Right atrium auricular region (tissue), 2 donors: Measurements from ENCODE around the gene CC2D2A. TPM values are rescaled to one million over a fixed set of nuclear protein-coding genes. Genes with fewer than 3 reads are reported as not detected.

Source experiments
- DNase-seq: peaks from one replicate; pipeline ENCODE4 v3.0.0-alpha.2; 2019; ENCODE audit warnings: low spot score
- H3K27ac ChIP-seq, 2 donors: fragments of 200-600 bp; sonication (generic); 1 replicate in 1 of 2; 2 replicates in 1 of 2; pipeline ENCODE4 v1.5.1; 2016 to 2019
- H3K27me3 ChIP-seq, 2 donors: fragments of 200-600 bp; sonication (generic); one replicate each; pipeline versions ENCODE4 v1.5.1 to v1.6.0; 2017 to 2019
- H3K36me3 ChIP-seq: fragments of 200-600 bp; sonication (generic); one replicate; pipeline ENCODE4 v1.5.1; 2016
- H3K4me1 ChIP-seq, 2 donors: fragments of 200-600 bp; sonication (generic); one replicate each; pipeline versions ENCODE4 v1.5.1 to v1.6.0; 2017 to 2019
- H3K4me3 ChIP-seq, 2 donors: fragments of 200-600 bp; sonication (generic); 1 replicate in 1 of 2; 2 replicates in 1 of 2; pipeline ENCODE4 v1.5.1; 2017 to 2019; ENCODE audit warnings: mild to moderate bottlenecking in 1 of 2, moderate library complexity in 1 of 2
- H3K9me3 ChIP-seq, 2 donors: fragments of 200-600 bp; sonication (generic); one replicate each; pipeline ENCODE4 v1.5.1; 2019
- total RNA-seq, 2 donors: library from RNA; depleted of rRNA; stranded (reverse); fragments of >200 nt; gene quantifications; one replicate each; pipeline ENCODE4 v1.1.0, GENCODE V29; 2016
- TF ChIP-seq, protein P1 (sequence below), 2 donors: fragments of 200-600 bp; sonication (generic); IDR thresholded peaks; one replicate each; pipeline ENCODE4 v1.5.1; 2019; ENCODE audit warnings: antibody characterized with exemption in 2 of 2

CC2D2A gene
- total RNA-seq, 2 donors from 2014 or later: 6.1 to 8.0 TPM

DNA sequence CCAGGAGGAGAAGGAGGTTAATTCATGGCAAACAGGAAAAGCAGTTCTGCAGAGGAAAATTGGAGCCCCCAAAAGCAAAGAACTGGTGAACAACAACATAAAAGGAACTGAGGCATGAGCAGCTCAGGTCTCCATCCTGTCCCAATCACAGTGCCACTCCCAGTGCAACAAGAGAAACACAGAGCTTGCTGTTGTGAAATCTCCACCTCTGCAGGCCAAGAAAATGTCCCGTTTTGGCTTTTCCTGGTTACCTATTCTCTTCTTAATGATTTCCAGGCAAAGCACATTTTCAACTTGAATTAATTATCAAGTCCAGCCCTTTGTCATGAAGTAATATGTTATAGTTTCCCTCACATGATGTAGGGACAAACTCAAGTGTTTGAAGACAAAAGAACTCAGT, 41.1 kb upstream of the CC2D2A start:
- Histone ChIP-seq H3K9me3 (no peaks in the 10 kb centered on the region), H3K4me1 (peaks cover 0 to 6% of the 10 kb centered on the region in 2 donors), H3K27me3 (no peaks in the 10 kb centered on the region), H3K36me3 (no peaks in the 10 kb centered on the region), H3K27ac (peak overlapping the region in 1 of 2 donors; percentile 59), H3K4me3 (peak overlapping the region in 1 of 2 donors; percentile 5)
- TF ChIP-seq, protein P1, sequence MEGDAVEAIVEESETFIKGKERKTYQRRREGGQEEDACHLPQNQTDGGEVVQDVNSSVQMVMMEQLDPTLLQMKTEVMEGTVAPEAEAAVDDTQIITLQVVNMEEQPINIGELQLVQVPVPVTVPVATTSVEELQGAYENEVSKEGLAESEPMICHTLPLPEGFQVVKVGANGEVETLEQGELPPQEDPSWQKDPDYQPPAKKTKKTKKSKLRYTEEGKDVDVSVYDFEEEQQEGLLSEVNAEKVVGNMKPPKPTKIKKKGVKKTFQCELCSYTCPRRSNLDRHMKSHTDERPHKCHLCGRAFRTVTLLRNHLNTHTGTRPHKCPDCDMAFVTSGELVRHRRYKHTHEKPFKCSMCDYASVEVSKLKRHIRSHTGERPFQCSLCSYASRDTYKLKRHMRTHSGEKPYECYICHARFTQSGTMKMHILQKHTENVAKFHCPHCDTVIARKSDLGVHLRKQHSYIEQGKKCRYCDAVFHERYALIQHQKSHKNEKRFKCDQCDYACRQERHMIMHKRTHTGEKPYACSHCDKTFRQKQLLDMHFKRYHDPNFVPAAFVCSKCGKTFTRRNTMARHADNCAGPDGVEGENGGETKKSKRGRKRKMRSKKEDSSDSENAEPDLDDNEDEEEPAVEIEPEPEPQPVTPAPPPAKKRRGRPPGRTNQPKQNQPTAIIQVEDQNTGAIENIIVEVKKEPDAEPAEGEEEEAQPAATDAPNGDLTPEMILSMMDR (IDR thresholded peaks at IDR 0.05): no peak
- DNase-seq: no peak

DNA sequence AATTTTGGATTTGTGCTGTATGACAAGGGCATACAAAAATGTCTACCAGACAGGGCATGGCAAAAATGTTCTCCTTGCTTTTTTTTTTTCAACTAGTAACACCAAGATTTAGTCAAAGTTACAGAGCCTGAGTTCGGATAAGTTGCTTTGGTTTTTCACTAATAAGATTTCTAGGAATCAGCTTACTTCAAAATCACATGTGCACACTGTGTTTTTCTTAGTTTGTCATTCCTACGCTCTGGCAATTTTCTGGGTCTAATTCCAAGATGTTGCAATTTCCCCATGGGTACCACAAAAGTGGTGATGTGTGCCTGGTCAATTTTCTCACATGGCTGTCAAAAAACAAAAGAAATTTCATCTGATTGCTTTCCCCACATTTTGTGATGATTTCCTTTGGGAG, 35.6 kb upstream of the CC2D2A start:
- H3K4me1 ChIP-seq: no peaks in the 10 kb centered on the region
- no peaks in the 10 kb centered on the region for H3K27me3 ChIP-seq
- DNase-seq: no peak
- H3K4me3 ChIP-seq: no peak overlapping the region
- no peak overlapping the region for H3K27ac ChIP-seq
- H3K36me3 ChIP-seq: no peaks in the 10 kb centered on the region
- TF ChIP-seq, protein P1 (IDR thresholded peaks at IDR 0.05): no peak
- H3K9me3 ChIP-seq: no peaks in the 10 kb centered on the region

DNA sequence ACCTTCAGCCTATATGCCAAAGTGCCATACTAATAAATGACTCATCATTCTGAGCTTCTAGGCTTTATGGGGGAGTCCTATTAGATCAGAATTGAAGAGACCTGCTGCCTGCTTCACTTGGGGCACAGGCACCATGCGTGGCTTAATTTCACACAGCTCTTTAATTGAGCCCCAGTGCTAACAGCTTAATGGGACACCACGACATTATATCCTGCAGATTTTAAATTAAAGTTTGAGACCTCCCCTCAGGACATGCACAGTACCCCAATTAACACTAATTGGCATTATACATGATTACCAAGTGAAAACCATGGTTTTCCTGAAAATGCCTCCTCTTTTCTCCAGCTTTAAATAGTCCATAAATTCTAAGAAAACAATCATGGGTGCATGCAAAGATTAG, 35.0 kb upstream of the CC2D2A start:
- H3K27ac ChIP-seq: no peak overlapping the region
- no peaks in the 10 kb centered on the region for H3K4me1 ChIP-seq
- no peak for DNase-seq

DNA sequence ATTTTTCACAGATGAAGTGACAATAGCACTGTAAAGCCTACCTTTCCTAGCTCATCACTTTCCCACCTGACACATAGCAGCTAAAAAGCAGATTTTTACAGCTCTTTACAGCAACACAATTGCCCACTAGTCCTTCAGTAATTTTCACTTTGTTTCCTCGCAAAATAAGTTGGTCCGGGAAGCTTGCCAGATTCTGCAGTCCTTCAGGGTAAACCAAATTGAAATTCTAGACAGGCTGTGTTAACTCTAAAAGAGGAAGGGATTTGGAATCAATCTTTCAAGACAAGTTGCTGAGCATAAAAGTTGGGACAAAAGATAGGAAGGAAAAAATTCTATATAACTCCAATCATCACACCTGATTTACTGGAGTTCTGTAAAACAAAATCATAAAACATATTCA, 33.2 kb upstream of the CC2D2A start:
- Histone ChIP-seq H3K9me3 (no peaks in the 10 kb centered on the region), H3K27ac (no peak overlapping the region), H3K27me3 (no peaks in the 10 kb centered on the region), H3K36me3 (no peaks in the 10 kb centered on the region), H3K4me1 (no peaks in the 10 kb centered on the region), H3K4me3 (no peak overlapping the region)
- no peak for DNase-seq
- TF ChIP-seq, protein P1 (IDR thresholded peaks at IDR 0.05): no peak

More for the DNA sequence above, 35.0 kb upstream of the CC2D2A start:
- Histone ChIP-seq H3K4me3 (no peak overlapping the region), H3K27me3 (no peaks in the 10 kb centered on the region), H3K36me3 (no peaks in the 10 kb centered on the region), H3K9me3 (no peaks in the 10 kb centered on the region)
- TF ChIP-seq, protein P1 (IDR thresholded peaks at IDR 0.05): no peak

DNA sequence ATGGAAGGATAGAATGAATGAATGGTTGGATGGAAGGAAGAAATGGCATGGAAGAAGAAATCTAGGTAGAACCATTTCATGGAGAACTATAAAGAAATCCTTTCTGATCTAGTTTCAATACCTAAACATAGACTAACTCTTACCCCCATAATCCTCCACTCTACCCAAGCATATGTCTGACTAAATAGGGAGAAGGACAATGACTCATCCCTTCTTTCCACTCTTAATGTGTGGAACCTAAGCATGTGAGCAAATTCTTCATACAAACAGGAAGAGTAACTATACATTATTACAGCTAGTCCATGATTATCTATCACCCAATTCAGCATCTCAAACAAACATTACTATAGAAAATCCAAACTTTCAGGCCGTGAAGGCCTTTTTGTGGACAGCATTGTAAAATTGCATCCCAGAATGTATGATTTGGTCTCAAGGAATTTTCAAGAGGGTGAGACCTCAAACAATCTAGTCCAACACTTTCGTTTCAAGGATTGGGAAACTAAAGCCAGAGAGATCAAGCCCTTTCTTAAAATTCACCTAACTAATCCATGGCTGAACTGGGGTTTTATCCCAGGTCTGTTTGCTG, 30.6 kb upstream of the CC2D2A start:
- TF ChIP-seq, protein P1 (IDR thresholded peaks at IDR 0.05): no peak
- H3K4me3 ChIP-seq: no peak overlapping the region
- H3K27ac ChIP-seq: no peak overlapping the region
- no peaks in the 10 kb centered on the region for H3K27me3 ChIP-seq
- H3K4me1 ChIP-seq: no peaks in the 10 kb centered on the region
- H3K9me3 ChIP-seq: no peaks in the 10 kb centered on the region
- no peaks in the 10 kb centered on the region for H3K36me3 ChIP-seq
- DNase-seq: no peak
